Stimulated activated CD4-positive, alpha-beta T cell treated with anti-CD3 and anti-CD28 coated beads, Interleukin-2, amount 100 ng/mL, for 4 hours (primary cell): ENCODE results near the gene ZDHHC1.
"Not testable (repeated sequence)": the region's sequence is repeated elsewhere in the genome, so short reads cannot be mapped to it uniquely, and the experiment has no call there.

Source experiments
- DNase-seq: peaks from one replicate; pipeline ENCODE4 v3.0.0-alpha.2; 2020; ENCODE audit warnings: low read depth

Gene ZDHHC1

DNA sequence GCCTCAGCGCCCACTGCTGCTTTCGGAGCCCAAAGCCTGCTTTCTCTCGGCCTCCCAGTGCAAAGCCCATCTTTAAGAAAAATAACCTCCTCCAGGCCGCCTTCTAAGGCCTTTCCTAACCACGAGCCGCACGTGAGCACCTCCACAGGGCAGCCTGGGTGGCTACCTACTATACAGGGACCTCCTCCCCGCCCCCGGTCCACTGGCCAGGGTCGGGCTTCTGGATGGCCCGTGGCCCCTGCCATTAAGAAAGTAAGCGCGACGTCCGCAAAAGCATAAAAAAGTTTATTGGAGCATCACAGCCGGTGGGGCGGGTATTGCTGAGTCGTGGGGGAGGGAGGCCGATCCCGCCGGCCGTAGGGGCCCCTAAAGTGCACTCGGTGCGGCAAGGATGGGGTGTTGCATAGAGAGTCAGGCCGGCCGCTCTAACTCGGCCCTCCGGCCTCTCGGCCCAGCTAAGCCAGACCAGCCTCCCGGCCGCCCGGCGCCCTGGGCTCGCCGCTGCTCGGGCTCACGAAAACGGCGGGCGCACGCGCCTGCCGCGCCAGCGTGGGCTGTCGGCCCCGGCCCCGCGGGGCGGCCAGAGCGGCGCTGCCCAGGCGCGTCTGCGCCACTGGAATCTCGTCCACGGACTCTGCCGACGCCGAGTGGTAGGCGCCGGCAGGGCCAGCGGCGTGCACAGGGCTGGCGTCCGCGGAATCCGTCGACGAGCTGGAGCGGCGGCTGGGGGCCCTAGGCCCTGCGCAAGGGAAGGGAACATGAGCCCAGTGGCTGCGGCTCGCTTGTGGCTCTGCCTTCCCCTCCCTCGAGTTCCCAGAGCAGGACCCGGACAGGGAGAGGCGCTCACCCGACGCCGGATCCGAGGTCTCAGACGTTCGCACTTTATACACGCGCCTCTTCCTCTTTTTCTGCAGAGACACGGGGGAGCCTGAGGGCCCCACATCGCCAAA, 21.8 kb downstream of the ZDHHC1 start:
- no peak for DNase-seq

DNA sequence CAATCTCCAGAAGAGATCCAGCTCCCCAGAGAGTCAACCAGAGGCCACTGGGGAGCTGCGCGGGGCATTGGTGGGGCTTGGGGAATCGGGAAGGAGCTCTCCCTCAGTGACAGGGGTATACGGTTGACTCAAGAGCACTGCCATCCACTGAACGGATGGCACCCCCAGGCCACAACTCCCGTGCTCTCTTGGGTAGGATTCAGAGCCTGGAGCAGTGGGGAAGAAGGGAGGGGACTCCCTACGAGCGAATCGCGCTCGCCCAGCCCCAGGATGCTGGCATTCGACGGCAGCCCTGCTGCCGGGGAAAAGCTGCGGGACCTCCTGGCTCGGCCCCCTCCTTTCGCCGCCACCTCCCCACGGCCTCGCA, 22.5 kb downstream of the ZDHHC1 start:
- no peak for DNase-seq

DNA sequence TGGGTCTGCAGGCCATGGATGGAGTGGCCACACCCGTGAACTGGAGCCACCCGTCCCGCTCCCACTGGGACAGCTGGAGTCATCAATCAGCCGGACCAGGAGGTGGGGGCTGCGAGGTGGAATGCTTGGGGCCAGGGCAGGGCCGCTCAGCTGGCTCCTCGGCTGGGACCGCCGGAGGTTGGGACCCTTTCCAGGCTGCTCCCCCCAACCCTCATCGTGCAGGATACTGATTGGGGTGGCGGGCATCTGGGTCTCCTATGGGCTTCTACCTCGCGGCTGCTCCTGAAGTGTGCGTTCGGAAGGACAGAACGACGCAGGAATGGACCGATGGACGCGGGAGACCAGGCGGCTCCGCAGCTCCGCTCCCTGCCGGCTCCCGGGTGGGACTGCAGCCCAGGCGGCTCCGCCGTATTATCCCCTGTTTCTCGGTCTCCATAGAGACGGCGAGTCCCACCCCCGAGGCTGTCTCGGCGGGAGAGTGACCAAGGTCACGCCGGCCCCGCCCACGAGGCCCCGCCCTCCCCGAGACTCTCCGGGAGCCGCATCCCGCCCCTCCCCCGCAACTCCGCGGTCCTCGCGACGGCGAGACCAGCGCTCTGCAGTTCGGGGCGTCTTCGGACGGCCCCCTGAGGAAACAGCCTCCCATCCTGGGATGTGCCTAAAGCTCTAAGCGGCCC, 23.0 kb downstream of the ZDHHC1 start, which contains the start of gene TPPP3:
TPPP3 (minus strand) TSS at position 388 of the 677 bp plus-strand sequence. CDS start 2,387 bp downstream, outside the sequence.
- no peak for DNase-seq

DNA sequence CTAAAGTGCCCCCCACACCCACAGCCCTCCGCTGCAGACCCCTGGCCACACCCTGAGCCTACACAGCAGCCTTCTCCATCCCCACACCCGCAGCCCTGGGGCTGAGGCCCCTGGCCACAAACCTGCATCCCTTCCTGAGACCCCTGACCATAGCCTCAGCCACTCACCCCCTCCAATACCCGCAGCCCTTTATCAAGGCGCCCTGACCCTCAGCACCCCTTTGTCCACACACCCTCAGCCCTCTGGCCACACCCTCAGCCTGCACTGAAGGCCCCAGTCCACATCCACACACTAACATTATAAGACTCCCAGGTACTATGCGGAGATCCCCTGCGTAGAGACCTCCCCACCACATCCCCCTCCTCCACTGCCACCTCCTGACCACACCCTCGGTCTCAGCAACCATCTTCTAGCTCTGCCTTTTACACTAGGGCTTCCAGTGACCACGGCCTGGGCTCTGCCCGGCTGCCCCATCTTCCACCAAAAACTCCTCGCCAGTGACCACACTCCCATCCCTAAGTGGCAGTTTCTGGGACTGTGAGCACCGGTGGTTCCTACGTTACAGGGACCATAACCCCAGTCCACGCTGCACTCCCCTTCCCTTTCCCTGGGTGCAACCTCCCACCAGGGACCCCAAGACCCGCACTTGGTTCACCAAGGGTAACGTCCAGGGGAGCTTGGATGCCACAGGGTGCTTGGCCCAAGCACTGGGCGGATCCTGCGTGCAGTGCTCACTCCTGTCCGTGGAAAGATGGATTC, 23.8 kb downstream of the ZDHHC1 start:
- no peak for DNase-seq

DNA sequence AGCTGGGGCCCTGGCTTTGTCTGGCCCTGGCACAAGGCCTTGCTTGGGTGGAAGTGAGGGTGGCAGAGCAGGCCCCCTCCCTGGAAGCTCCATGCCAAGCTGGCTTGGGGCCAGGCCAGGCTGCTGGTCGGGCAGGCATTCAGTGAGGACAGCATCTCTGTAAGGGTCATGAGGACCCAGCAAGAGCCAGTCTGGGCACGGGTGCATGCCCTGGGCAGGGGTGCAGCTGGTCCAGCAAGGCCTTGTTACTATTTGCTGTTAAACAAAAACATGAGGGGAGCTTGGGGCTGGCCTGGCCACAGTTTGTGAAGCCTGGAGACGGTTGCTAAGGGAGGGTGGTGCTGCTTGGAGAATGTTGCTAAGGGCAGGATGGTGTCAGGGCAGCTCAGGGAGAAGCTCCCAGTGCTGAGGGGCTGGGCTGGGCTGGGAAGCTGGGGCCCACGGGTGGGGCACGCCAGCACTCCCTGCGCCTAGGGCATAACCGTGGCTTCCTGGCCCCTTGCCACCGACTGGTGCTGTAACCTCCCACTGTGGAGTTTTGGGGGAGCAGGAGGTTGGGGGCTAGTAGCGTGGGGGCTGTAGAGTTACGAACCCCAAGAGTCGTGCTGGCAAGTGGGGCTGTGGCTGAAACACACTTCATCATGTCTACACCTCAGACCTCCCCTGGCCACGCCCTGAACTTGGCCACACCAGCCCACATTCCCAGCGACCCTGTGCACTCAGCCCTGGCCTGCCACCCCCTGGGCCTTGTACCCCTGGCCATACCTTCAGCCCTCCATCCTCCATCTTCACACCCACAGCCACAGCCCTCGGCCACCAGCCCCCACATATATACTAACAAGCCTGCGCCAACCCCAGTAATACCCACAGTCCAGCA, 24.6 kb downstream of the ZDHHC1 start:
- no peak for DNase-seq

DNA sequence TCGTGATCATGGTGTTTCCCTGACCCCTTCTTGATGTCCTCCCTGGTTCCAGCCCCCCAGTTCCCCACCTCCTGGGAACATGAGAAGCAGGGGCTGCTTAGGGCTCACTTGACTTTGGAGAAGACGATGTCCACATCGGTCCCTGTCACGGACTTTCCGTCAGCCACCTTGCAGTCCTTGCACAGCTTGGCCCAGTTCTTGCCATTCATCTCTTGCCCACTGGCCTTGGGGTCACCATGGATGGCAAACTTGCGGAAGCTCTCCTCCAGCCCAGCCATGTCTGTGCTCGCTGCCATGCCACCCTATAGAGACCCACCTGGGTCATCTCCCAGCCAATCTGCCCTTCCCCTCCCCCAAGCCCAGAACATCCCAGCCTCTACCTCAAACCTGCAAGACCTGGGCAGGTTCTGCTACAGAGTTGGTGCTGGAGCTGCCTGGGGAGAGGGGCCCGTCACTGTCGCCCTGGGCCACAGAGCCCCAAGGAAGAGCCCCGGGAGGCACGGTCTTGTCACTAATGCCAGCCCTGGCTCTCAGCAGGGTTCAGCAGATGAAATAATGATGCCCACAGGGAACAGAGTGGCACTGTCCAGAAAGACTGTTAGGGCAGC, 25.4 kb downstream of the ZDHHC1 start:
- no peak for DNase-seq

DNA sequence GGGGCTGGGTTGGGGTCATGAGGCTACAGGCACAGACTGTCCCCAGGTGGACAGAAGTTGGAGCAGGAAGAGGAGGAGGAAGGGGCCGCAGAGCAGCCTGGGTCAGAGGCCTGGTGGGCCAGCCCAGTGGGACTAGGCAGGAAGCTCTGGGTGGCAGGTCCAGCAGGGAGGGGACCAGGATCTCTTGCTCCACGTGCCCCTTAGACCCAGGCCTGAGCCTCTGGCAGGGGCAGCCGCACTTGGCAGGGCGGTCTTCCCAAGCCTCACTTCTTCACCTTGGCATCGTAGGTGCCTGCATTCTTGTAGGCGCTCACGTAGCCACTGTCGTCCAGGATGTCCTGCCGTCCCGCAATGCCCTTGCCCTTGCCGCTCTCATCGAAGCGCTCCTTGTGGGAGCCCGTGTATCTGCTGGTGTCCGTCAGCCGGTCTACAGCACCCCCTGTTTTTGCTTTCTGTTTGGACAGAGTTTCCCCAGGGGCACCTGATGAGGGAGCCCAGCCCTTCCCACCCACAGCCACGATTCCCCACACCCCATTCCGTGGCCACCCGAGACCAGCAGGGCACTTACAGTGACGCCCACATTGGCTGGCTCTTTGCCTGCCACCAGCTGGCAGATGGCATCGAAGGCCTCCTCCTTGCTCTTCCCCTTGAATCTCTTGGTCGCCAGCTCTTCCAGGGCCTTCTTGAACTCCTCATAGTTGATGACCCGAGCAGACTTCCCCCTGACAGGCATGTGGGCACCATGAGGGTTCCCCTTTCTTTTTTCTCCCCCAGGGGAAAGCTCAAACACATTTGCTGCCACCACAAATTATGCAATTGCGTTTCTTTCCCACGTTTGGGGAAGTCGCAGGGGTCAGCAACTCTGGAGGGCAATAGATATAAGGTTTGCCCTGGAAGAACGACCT, 26.1 kb downstream of the ZDHHC1 start:
- DNase-seq, result no peak

DNA sequence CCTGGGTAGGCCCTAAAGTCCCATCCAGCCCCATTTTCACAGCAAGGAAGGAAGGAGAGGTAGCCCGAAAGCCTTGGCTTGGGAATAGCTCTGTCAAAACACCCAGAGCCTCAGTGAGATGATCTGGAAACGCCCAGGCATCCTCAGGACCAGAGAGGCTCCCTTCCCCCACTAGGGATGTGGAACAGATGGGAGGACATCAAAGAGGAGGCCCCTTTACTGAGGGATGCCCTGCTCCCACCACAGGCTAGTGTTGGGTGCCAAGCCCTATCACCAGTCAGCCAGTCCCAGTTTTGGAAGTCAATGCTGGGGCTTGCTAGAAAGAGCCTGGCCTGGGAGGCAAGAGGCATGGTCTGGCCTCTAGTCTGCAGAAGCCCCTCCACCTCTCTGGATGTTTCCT, 27.7 kb downstream of the ZDHHC1 start:
- DNase-seq, result no peak

DNA sequence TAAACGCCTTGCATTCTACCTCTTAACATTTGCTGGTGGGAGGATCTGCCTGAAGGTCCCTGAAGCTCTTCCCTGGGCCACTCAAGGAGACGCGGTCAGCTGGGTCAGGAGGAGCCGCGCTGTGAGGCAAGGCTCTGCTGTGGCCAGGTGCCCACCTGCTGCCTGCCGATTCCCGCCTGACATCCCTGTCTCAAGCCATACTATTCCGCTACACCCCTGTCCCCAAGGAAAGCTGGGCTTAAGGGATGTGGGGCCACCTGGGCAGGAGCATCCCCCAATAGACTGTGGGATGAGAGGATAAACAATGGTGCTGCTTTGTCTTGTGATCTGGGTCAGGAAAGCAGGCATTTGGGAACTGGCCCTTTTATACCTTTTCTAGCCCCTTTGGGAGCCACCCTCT, 28.1 kb downstream of the ZDHHC1 start:
- DNase-seq, result no peak

DNA sequence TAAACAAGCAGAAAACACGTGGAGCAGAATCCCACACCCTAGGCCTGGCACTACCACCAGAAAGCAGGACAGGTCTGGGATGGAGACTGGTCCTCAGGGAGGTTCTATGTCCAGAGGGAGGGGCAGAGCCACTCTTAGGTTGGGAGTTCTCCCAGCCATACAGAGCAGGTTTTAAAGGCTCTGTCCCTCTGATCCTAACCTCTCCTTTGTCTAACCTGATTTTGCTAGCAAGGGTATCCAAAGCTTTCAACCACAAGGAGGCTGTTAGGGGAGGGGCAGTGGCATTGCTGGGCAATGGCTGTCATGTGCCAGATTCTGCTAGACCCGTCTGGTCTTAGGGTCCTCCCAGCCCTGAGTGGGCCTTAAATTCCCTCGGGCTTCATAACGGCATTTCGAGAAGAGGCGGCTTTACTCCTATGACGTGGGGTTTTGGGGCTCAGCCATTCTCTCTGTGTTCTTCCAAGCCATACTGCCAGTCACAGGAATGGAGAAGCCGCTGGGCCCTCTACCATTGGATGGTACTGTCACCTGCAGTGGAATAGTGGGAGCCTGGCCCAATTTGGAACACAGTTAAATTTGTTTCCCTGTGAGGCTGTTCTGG, 28.7 kb downstream of the ZDHHC1 start:
- DNase-seq, result no peak

DNA sequence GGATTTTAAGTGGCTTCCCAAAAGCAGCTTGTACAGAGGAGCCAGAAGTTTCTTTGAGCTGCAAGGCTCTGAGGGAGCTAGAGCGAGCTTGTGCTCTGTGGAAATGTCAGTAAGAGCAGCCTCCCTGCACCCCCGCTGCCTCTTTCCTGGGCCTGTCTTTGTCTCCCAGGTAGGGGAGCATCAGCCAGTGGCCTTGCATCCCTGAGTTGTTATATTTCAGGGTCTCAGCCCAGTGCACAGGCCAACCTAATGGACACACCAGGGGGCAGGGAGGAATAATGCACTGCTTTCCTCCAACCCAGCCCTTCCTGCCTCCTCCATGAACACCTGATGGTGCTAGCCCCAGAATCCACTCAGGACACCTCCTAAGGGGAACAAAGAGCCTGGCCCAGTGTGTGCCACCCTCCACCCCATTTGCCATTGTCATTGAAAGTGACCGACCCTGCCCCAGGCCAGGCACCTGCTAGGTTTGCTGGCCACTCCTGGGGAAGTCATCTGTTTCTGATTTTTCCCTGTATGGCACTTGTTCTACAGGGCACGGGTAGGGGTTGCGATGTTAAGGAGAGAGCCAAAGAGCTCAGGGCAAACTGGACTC, 29.3 kb downstream of the ZDHHC1 start:
- no peak for DNase-seq

DNA sequence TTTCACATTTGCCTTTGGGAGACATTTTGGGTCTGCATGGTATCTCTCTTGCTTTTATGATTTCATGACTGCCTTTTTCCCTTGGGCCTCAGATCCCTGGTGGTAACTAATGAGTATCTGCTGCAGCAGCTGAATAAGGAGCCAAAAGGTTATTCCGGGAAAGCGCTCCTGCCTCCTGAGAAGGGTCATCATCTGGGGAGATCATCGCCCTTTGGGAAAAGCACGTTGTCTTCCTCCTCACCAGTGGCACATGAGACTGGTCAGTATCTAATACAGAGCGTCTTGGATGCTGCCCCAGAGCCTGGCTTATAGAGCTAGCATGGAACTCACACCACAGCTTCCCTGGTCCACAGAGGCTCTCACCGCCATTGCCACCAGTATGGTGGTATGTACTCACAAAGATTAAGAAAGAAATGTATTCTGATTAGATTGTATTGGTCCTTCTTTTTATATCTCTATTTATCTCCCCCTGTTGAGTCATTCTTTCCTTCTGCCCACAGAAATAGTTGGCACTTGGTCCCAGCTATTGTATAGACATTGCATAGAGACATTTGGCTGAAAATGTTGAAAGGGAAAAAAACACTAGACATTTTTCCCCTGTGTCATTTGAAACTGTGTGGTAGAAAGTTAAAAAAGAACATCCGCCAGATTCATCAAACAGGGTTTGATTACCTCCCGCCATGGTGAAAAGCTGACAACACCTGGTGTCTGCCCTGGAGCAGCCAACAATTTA, 31.3 kb downstream of the ZDHHC1 start:
- DNase-seq, result no peak

DNA sequence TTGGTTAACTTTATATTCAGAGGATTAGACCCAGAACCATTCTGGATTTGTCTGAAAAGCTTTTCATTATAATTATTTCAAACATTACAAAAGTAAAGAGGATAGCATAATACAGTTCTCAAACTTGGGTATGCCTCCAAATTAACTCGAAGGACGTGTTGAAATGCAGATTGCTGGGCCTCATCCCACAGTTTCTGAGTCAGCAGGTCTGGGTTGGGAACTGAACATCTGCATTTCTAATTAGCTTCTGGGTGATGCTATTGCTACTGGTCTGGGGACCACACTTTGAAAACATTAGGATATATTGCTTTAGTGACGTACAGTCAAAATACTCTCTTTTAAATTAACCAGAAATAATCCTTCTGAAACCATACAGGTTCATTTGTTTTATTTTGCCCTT, 33.0 kb downstream of the ZDHHC1 start:
- DNase-seq, result no peak

DNA sequence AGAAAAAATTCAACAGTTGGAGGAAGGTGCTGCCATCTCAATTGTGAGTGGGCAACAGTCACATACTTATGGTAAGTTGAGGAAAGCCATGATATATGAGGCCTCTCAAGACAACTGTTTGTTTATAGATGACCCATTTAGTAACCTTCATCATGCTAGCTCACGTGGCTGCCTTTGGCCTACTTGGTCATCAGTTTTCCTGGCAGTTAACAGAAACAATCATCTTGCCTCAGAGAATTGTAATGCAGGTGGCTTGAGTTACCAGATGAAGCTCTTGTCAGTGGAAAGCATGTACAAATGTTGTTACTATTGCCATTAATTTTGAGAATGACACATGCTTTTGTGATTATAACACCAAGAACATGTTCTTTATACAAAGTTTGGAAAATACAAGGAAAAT, 37.6 kb downstream of the ZDHHC1 start:
- no peak for DNase-seq

DNA sequence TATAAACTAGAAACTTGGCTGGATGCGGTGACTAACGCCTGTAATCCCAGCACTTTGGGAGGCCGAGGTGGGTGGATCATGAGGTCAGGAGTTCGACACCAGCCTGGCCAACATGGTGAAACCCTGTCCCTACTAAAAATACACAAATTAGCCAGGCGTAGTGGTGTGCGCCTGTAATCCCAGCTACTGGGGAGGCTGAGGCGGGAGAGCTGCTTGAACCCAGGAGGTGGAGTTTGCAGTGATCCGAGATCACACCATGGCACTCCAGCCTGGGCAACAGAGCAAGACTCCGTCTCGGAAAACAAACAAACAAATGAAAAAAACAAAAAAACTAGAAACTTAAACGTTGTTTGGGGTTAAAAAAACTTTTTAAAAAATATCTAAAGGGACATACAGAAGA, 40.3 kb downstream of the ZDHHC1 start:
- DNase-seq, result not testable (repeated sequence)

DNA sequence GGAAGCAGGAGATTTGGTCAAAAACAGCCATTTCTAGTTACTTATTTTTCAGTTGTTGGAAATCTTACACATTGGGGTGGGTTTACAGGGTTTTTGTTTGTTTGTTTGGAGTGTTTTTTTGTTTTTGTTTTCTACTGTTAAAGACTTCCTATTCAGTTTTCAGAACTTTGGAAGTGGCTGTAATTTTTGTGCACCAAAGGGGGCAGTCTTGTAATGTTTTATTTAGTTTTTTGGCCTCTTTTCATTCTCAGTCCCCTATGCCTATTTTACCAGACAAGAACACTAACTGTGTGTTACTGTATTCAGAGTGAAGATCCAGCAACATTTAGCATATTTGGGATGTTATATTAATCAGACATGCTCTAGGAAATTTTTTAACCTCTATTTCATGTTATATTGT, 43.6 kb downstream of the ZDHHC1 start:
- no peak for DNase-seq

DNA sequence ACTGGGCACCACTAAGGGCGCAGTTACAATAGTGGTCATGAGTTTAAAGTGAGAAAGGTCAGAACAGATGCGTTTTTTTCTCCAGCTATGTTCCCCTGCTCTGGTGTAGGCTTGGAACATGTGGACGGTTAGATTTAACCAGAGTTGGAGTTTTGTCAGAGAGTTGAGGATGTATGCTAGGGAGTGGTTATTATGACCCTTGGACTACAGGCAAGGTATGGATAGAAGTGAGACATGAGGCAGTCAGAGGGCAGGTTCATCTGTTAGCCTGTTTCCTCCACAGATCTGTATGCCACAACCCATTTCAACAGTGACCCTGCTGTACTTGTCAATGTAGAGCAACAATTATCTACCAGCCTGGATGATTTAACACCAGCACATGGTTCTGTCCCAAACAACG, 45.6 kb downstream of the ZDHHC1 start:
- DNase-seq, result no peak

DNA sequence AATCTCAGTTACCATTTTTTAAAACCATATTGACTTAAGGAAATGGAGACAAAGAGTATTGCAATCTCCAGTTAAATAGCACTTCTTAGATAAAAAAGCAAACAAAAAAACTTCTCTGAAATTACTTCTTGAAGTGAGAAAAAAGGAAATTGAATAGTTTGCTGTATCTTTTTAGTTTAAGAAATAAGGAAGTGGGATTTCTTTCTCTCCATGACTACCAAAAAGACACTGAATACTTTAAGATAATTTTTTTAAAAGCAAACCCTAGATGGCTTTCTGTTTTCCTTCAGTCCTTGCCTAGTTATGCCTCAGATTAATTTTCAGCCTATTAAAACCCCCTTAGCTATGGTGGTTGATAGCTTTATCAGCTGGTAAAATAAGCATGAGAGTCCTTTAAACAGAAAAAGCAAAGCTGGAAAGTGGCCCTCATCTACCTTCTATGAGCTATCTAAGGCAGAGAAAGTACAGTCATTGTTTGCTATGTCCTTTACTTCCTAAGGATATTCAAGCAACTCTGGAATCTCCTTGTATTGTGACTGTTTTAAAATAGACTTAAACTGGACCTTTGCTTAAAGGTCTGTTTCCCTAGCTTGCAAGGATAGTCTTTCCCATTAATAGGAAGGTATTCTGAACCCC, 51.6 kb downstream of the ZDHHC1 start:
- DNase-seq, result no peak
